ENCODE results near the gene BNIP1.

GRCh38 chr5:173098787-173099186 lies 45.5 kb upstream of the BNIP1 start:
- TF ChIP-seq GATA2 (IDR thresholded peaks at IDR 0.05; ENCODE audit: low read depth, low read length): no peak
- TF ChIP-seq GATA3 (IDR thresholded peaks at IDR 0.05; ENCODE audit: low read depth, low read length): no peak
